ENCODE data around the gene CBX1.
A peak's percentile ranks its signal among the peaks of the same experiment; 100 is the strongest.

CBX1 gene

GRCh38 chr17:48123111-48123510 lies 21.8 kb upstream of the CBX1 start:
- no peaks in the 10 kb centered on the region for H3K27me3 ChIP-seq (ENCODE audit: control insufficient read depth, insufficient read depth, low read length)
- no peaks in the 10 kb centered on the region for H3K4me1 ChIP-seq (ENCODE audit: control insufficient read depth, insufficient read depth, low read length)
- H3K4me3 ChIP-seq (ENCODE audit: low read length): no peak overlapping the region
- no CpG with 5 or more reads among the region's 6 CpGs for WGBS (ENCODE audit: insufficient coverage, insufficient read length)
- DNase-seq (ENCODE audit: low read depth, low spot score): no peak
- H3K36me3 ChIP-seq (ENCODE audit: control insufficient read depth, insufficient read depth, low read length): peaks cover 15% of the 10 kb centered on the region; the same call in 1 of the 2 replicates
- H3K27ac ChIP-seq (ENCODE audit: low read length): no peak overlapping the region
- no peaks in the 10 kb centered on the region for H3K9me3 ChIP-seq (ENCODE audit: control insufficient read depth, insufficient read depth, low read length)

- Histone ChIP-seq H3K9me3 (ENCODE audit: control insufficient read depth, insufficient read depth, low read length) (no peaks in the 10 kb centered on the region), H3K36me3 (ENCODE audit: control insufficient read depth, insufficient read depth, low read length) (peaks cover 16% of the 10 kb centered on the region), H3K27me3 (ENCODE audit: control insufficient read depth, insufficient read depth, low read length) (no peaks in the 10 kb centered on the region), H3K27ac (ENCODE audit: low read length) (no peak overlapping the region), H3K4me3 (ENCODE audit: low read length) (no peak overlapping the region), H3K4me1 (ENCODE audit: control insufficient read depth, insufficient read depth, low read length) (no peaks in the 10 kb centered on the region)
- no peak for DNase-seq (ENCODE audit: low read depth, low spot score)
- no CpG with 5 or more reads among the region's 3 CpGs for WGBS (ENCODE audit: insufficient coverage, insufficient read length)
Measured at GRCh38 chr17:48122665-48123045, 21.4 kb upstream of the CBX1 start.

GRCh38 chr17:48121923-48122664 lies 20.8 kb upstream of the CBX1 start:
- peaks cover 19% of the 10 kb centered on the region for H3K36me3 ChIP-seq (ENCODE audit: control insufficient read depth, insufficient read depth, low read length)
- no CpG with 5 or more reads among the region's 9 CpGs for WGBS (ENCODE audit: insufficient coverage, insufficient read length)
- no peaks in the 10 kb centered on the region for H3K9me3 ChIP-seq (ENCODE audit: control insufficient read depth, insufficient read depth, low read length)
- no peak overlapping the region for H3K27ac ChIP-seq (ENCODE audit: low read length)
- no peak overlapping the region for H3K4me3 ChIP-seq (ENCODE audit: low read length)
- no peaks in the 10 kb centered on the region for H3K4me1 ChIP-seq (ENCODE audit: control insufficient read depth, insufficient read depth, low read length)
- no peaks in the 10 kb centered on the region for H3K27me3 ChIP-seq (ENCODE audit: control insufficient read depth, insufficient read depth, low read length)
- DNase-seq (ENCODE audit: low read depth, low spot score): no peak

- no CpG with 5 or more reads among the region's 5 CpGs for WGBS (ENCODE audit: insufficient coverage, insufficient read length)
- no peak overlapping the region for H3K4me3 ChIP-seq (ENCODE audit: low read length)
- no peaks in the 10 kb centered on the region for H3K27me3 ChIP-seq (ENCODE audit: control insufficient read depth, insufficient read depth, low read length)
- DNase-seq (ENCODE audit: low read depth, low spot score): no peak
- no peaks in the 10 kb centered on the region for H3K9me3 ChIP-seq (ENCODE audit: control insufficient read depth, insufficient read depth, low read length)
- peaks cover 8% of the 10 kb centered on the region for H3K36me3 ChIP-seq (ENCODE audit: control insufficient read depth, insufficient read depth, low read length)
- H3K27ac ChIP-seq (ENCODE audit: low read length): no peak overlapping the region
- no peaks in the 10 kb centered on the region for H3K4me1 ChIP-seq (ENCODE audit: control insufficient read depth, insufficient read depth, low read length)
Measured at GRCh38 chr17:48113201-48113676, 12.0 kb upstream of the CBX1 start.

DNA sequence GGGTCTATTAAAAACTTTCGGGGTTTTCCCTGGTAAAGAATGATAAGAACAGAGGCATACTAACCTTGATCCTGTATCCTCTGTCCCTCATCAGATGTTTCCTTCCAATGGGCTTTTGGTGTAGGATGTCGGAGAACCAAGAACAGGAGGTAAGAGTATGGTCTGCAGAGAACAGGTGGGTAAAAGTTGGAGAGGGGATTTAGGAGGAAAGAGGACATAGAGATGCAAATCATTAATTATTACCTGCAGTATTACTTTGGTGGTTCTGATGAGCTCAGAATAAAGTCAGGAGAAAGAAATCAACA lies 10.6 kb upstream of the CBX1 start:
- Histone ChIP-seq H3K9me3 (ENCODE audit: control insufficient read depth, insufficient read depth, low read length) (no peaks in the 10 kb centered on the region), H3K27ac (ENCODE audit: low read length) (no peak overlapping the region), H3K4me3 (ENCODE audit: low read length) (no peak overlapping the region), H3K27me3 (ENCODE audit: control insufficient read depth, insufficient read depth, low read length) (no peaks in the 10 kb centered on the region), H3K4me1 (ENCODE audit: control insufficient read depth, insufficient read depth, low read length) (no peaks in the 10 kb centered on the region), H3K36me3 (ENCODE audit: control insufficient read depth, insufficient read depth, low read length) (0 out of 2 replicates have a peak, but pooled peaks cover 4% of the 10 kb centered on the region)
- WGBS (ENCODE audit: insufficient coverage, insufficient read length): no CpG with 5 or more reads among the region's 2 CpGs
- DNase-seq (ENCODE audit: low read depth, low spot score): no peak

DNA sequence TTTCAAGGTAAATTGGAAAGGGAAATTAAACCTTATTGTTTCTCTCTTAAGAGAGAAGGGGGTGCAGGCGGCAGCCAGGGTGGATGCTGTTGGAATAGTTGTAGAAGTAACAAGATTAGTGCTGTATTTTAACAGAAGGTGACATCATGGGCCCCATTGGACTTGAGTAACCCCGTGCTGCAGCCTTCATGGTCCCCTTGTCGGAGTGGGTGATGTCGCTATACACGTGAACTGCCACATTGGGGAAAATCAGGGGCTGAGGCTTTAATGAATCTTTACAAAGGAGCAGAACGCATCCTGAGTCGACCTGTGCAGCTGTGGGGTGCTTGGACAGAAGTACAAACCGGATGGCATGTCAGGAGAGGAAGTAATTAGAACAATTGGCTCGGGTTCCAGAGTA lies 9.5 kb upstream of the CBX1 start:
- Histone ChIP-seq H3K36me3 (ENCODE audit: control insufficient read depth, insufficient read depth, low read length) (0 out of 2 replicates have a peak, but pooled peaks cover 4% of the 10 kb centered on the region), H3K4me1 (ENCODE audit: control insufficient read depth, insufficient read depth, low read length) (no peaks in the 10 kb centered on the region), H3K9me3 (ENCODE audit: control insufficient read depth, insufficient read depth, low read length) (no peaks in the 10 kb centered on the region), H3K27ac (ENCODE audit: low read length) (no peak overlapping the region), H3K27me3 (ENCODE audit: control insufficient read depth, insufficient read depth, low read length) (no peaks in the 10 kb centered on the region), H3K4me3 (ENCODE audit: low read length) (no peak overlapping the region)
- no peak for DNase-seq (ENCODE audit: low read depth, low spot score)
- WGBS (ENCODE audit: insufficient coverage, insufficient read length): no CpG with 5 or more reads among the region's 9 CpGs

- DNase-seq (ENCODE audit: low read depth, low spot score): peak; percentile 79
- Histone ChIP-seq H3K27me3 (ENCODE audit: control insufficient read depth, insufficient read depth, low read length) (no peaks in the 10 kb centered on the region), H3K36me3 (ENCODE audit: control insufficient read depth, insufficient read depth, low read length) (no peaks in the 10 kb centered on the region), H3K4me3 (ENCODE audit: low read length) (peak within 1 kb of the TSS; percentile 55), H3K9me3 (ENCODE audit: control insufficient read depth, insufficient read depth, low read length) (no peaks in the 10 kb centered on the region), H3K27ac (ENCODE audit: low read length) (no peak within 1 kb of the TSS), H3K4me1 (ENCODE audit: control insufficient read depth, insufficient read depth, low read length) (no peaks in the 10 kb centered on the region)
- no CpG with 5 or more reads among the region's 64 CpGs for WGBS (ENCODE audit: insufficient coverage, insufficient read length)
Measured at GRCh38 chr17:48107137-48108055, 6.1 kb upstream of the CBX1 start, which contains the start of gene SNX11. TSS of gene SNX11 (plus strand) at chr17:48107766. CDS start at chr17:48112044, 4,278 bp downstream.

DNA sequence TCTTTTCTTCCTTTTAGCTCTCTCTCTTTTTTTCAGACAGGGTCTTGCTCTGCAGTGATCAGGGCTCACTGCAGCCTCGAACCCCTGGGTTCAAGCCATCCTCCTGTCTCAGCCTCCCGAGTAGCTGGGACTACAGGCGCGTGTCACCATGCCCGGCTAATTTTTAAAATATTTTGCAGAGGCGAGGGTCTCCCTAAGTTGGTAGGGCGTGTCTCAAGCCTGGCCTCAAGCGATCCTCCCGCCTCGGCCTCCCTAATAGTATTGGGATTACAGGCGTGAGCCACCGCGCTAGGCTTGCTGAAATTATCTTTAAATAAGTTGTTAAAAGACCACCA lies 5.5 kb upstream of the CBX1 start:
- WGBS (ENCODE audit: insufficient coverage, insufficient read length): no CpG with 5 or more reads among the region's 13 CpGs
- Histone ChIP-seq H3K36me3 (ENCODE audit: control insufficient read depth, insufficient read depth, low read length) (no peaks in the 10 kb centered on the region), H3K27ac (ENCODE audit: low read length) (no peak overlapping the region), H3K9me3 (ENCODE audit: control insufficient read depth, insufficient read depth, low read length) (no peaks in the 10 kb centered on the region), H3K27me3 (ENCODE audit: control insufficient read depth, insufficient read depth, low read length) (no peaks in the 10 kb centered on the region), H3K4me3 (ENCODE audit: low read length) (peak overlapping the region; percentile 55; the same call in 1 of the 2 replicates), H3K4me1 (ENCODE audit: control insufficient read depth, insufficient read depth, low read length) (no peaks in the 10 kb centered on the region)
- no peak for DNase-seq (ENCODE audit: low read depth, low spot score)

DNA sequence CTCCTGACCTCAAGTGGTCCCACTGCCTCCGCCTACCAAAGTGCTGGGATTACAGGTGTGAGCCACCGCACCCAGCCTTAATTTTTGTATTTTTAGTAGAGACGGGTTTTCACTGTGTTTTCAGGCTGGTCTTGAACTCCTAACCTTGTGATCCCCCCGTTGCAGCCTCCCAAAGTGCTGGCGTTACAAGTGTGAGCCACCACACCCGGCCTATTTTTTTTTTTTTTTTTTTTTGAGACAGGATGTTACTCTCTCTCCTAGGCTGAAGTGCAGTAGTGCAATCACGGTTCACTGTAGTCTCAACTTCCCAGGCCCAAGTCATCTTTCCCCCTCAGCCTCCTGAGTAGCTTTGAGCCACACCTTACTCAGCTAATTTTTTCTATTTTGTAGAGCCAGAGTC lies 3.2 kb upstream of the CBX1 start:
- H3K36me3 ChIP-seq (ENCODE audit: control insufficient read depth, insufficient read depth, low read length): no peaks in the 10 kb centered on the region
- no peak overlapping the region for H3K27ac ChIP-seq (ENCODE audit: low read length)
- H3K4me3 ChIP-seq (ENCODE audit: low read length): no peak overlapping the region
- DNase-seq (ENCODE audit: low read depth, low spot score): no peak
- H3K9me3 ChIP-seq (ENCODE audit: control insufficient read depth, insufficient read depth, low read length): no peaks in the 10 kb centered on the region
- H3K27me3 ChIP-seq (ENCODE audit: control insufficient read depth, insufficient read depth, low read length): no peaks in the 10 kb centered on the region
- WGBS (ENCODE audit: insufficient coverage, insufficient read length): no CpG with 5 or more reads among the region's 7 CpGs
- H3K4me1 ChIP-seq (ENCODE audit: control insufficient read depth, insufficient read depth, low read length): no peaks in the 10 kb centered on the region

DNA sequence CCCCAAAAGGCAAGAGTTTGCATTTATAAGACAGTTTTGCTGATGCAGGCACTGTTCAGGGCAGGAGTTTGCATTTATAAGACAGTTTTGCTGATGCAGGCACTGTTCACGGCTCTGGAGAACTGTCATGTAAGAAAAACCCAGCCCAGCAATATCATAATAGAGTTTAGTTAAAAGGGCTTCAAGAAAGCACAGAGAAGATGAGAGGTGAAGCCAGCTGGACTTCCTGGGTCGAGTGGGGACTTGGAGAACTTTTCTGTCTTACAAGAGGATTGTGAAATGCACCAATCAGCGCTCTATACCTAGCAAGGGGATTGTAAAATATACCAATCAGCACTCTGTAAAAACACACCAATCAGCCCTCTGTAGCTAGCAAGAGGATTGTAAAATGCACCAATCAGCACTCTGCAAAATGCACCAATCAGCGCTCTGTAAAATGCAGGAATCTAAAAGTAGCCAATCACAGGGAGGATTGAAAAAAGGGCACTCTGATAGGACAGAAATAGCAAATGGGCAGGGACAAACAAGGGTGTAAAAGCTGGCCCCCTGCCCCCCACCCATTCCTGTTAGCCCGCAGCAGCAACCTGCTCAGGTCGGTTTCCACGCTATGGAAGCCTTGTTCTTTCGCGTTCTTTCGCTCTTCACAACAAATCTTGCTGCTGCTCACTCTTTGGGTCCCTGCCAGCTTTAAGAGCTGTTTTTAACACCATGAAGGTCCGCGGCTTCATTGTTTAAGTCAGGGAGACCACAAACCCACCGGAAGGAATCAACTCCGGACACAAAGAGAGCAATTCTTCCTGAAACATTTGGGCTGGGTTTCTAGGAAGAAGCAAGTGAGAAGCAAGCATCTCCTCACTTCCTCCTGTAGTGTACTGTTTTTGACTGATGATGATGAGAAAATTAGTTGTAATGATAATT lies 1.8 kb upstream of the CBX1 start:
- Histone ChIP-seq H3K4me1 (ENCODE audit: control insufficient read depth, insufficient read depth, low read length) (no peaks in the 10 kb centered on the region), H3K4me3 (ENCODE audit: low read length) (no peak overlapping the region), H3K27me3 (ENCODE audit: control insufficient read depth, insufficient read depth, low read length) (no peaks in the 10 kb centered on the region), H3K9me3 (ENCODE audit: control insufficient read depth, insufficient read depth, low read length) (no peaks in the 10 kb centered on the region), H3K36me3 (ENCODE audit: control insufficient read depth, insufficient read depth, low read length) (no peaks in the 10 kb centered on the region), H3K27ac (ENCODE audit: low read length) (no peak overlapping the region)
- DNase-seq (ENCODE audit: low read depth, low spot score): no peak
- WGBS (ENCODE audit: insufficient coverage, insufficient read length): no CpG with 5 or more reads among the region's 14 CpGs

Data from iPS DF 6.9 (cell line).